ENCODE data around the gene IGHMBP2.

- no peak for TF ChIP-seq CTCF (IDR thresholded peaks at IDR 0.05)
- no peak for TF ChIP-seq POLR2A (IDR thresholded peaks at IDR 0.05)
Measured at GRCh38 chr11:68978626-68978930, 74.9 kb downstream of the IGHMBP2 start.
